HepG2 (cell line): ENCODE measurements around the gene VSIG10L. TPM values are rescaled to one million over a fixed set of nuclear protein-coding genes. Genes with fewer than 3 reads are reported as not detected.

Source experiments
- ATAC-seq: fragments of 200-7000 bp; cut with Tn5 transposase; 3 replicates; pipeline ENCODE4 v1.9.1; 2020; ENCODE audit warnings: mild to moderate bottlenecking, moderate library complexity
- BruUV-seq: library from RNA; stranded (reverse); fragments of 400-500 nt; replicated peaks from 2 replicates; lab custom pipeline; 2021; lab: Mats Ljungman, UMichigan
- CTCF ChIA-PET: fragments of 300-600 bp; formaldehyde crosslinking; extraction: SDS; loops from one replicate; lab custom pipeline; 2021; ENCODE audit warnings: low total read pairs, inconsistent platforms, low intra/inter-chr PET ratio; lab: Yijun Ruan, JAX
- POLR2A ChIA-PET: fragments of 350-600 bp; sonication (Branson Sonifier 250); formaldehyde crosslinking; loops from one replicate; lab custom pipeline; 2020; ENCODE audit warnings: antibody characterized with exemption, inconsistent platforms; lab: Yijun Ruan, JAX
- DNase-seq: peaks from one replicate; pipeline ENCODE4 v3.0.0-alpha.2; 2015; ENCODE audit warnings: low spot score
- FAIRE-seq: peaks from 3 replicates; lab custom pipeline; 2011; peaks lifted over from hg19 to GRCh38; lab: Jason Lieb, UNC
- H2AFZ ChIP-seq: one replicate; pipeline ENCODE4 v1.6.1; 2011; ENCODE audit warnings: low read length, inconsistent platforms
- H3K27ac ChIP-seq: fragments of 300-600 bp; 3 replicates; pipeline ENCODE4 v1.8.0; 2011; ENCODE audit warnings: mixed run types, mild to moderate bottlenecking, mixed read lengths, low read length, inconsistent platforms; ENCODE audit not compliant: insufficient read depth; ENCODE audit errors: extremely low read length
- H3K27me3 ChIP-seq, 2 experiments: fragments of 200-600 bp in 1 of 2; 2 replicates in 1 of 2; 3 replicates in 1 of 2; pipeline versions ENCODE4 v1.6.0 to v1.8.0; 2011; ENCODE audit warnings: low read length in 2 of 2, mild to moderate bottlenecking in 2 of 2, moderate library complexity in 2 of 2, inconsistent platforms in 1 of 2; ENCODE audit not compliant: insufficient read depth in 2 of 2, control insufficient read depth in 1 of 2
- H3K36me3 ChIP-seq, 2 experiments: fragments of 200-600 bp in 1 of 2; replicated peaks in 1 of 2; 2 replicates in 1 of 2; 3 replicates in 1 of 2; pipeline versions ENCODE4 v1.5.1 to v1.8.0; 2011; ENCODE audit warnings: low read length in 2 of 2, inconsistent platforms in 1 of 2; ENCODE audit not compliant: insufficient read depth in 2 of 2, control insufficient read depth in 1 of 2
- H3K4me1 ChIP-seq: 2 replicates; pipeline ENCODE4 v1.5.1; 2012; ENCODE audit warnings: low read length, inconsistent platforms; ENCODE audit not compliant: insufficient read depth
- H3K4me2 ChIP-seq: 2 replicates; pipeline ENCODE4 v1.6.0; 2011; ENCODE audit warnings: low read depth, low read length, inconsistent platforms
- H3K4me3 ChIP-seq, 3 experiments: fragments of 200-600 bp in 1 of 3; sonication (generic), shearing (Covaris generic) in 1 of 3; replicated peaks in 1 of 3; 2 replicates each; pipeline ENCODE4 v1.5.1; 2011 to 2016; ENCODE audit warnings: low read length in 3 of 3, inconsistent platforms in 2 of 3, low read depth in 2 of 3, mild to moderate bottlenecking in 2 of 3, control low read depth in 1 of 3, mixed read lengths in 1 of 3; ENCODE audit not compliant: insufficient read depth in 1 of 3
- H3K79me2 ChIP-seq: one replicate; pipeline ENCODE4 v1.6.1; 2011; ENCODE audit warnings: low read length, inconsistent platforms; ENCODE audit not compliant: insufficient read depth
- H3K9ac ChIP-seq: 2 replicates; pipeline ENCODE4 v1.6.0; 2011; ENCODE audit warnings: mild to moderate bottlenecking, low read depth, low read length, inconsistent platforms; ENCODE audit not compliant: insufficient read depth
- H3K9me3 ChIP-seq: 2 replicates; pipeline ENCODE4 v1.5.1; 2012; ENCODE audit warnings: mild to moderate bottlenecking, low read length
- H4K20me1 ChIP-seq: 2 replicates; pipeline ENCODE4 v1.6.0; 2011; ENCODE audit warnings: inconsistent platforms, mild to moderate bottlenecking, low read length, moderate library complexity; ENCODE audit not compliant: insufficient read depth
- ARNT2 ChIP-seq: sonication (generic); formaldehyde crosslinking; IDR thresholded peaks from 2 replicates; pipeline ENCODE4 v1.8.0; 2022; ENCODE audit warnings: mild to moderate bottlenecking, low read depth, missing genetic modification reagents, moderate library complexity
- CHCHD3 ChIP-seq: sonication (generic); formaldehyde crosslinking; IDR thresholded peaks from 2 replicates; pipeline ENCODE4 v1.8.0; 2022; ENCODE audit warnings: mild to moderate bottlenecking, missing genetic modification reagents, moderate library complexity
- EHMT2 ChIP-seq: fragments of 200-600 bp; sonication (generic); IDR thresholded peaks from 2 replicates; pipeline ENCODE4 v1.7.0; 2017; ENCODE audit warnings: antibody characterized with exemption, low read depth, low read length, borderline replicate concordance
- ESRRA ChIP-seq: sonication (generic); formaldehyde crosslinking; IDR thresholded peaks from 2 replicates; pipeline ENCODE4 v1.5.1; 2020; ENCODE audit warnings: mild to moderate bottlenecking, low read depth, missing genetic modification reagents
- MEF2D ChIP-seq: sonication (generic); formaldehyde crosslinking; IDR thresholded peaks from 2 replicates; pipeline ENCODE4 v1.5.1; 2020; ENCODE audit warnings: mild to moderate bottlenecking, missing genetic modification reagents
- TOPORS ChIP-seq: sonication (generic); formaldehyde crosslinking; IDR thresholded peaks from 2 replicates; pipeline ENCODE4 v1.8.0; 2023; ENCODE audit warnings: mild to moderate bottlenecking, missing genetic modification reagents
- ZC3H4 ChIP-seq: sonication (generic); formaldehyde crosslinking; IDR thresholded peaks from 2 replicates; pipeline ENCODE4 v1.4.0; 2020; ENCODE audit warnings: missing genetic modification reagents, borderline replicate concordance
- ZKSCAN8 ChIP-seq: IDR thresholded peaks from 2 replicates; pipeline ENCODE4 v1.6.1; 2016; ENCODE audit warnings: borderline replicate concordance, missing genetic modification reagents, missing compliant biosample characterization
- ZNF281 ChIP-seq: sonication (generic); formaldehyde crosslinking; IDR thresholded peaks from 2 replicates; pipeline ENCODE4 v1.4.0; 2020; ENCODE audit warnings: missing genetic modification reagents, borderline replicate concordance
- ZNF614 ChIP-seq: IDR thresholded peaks from 2 replicates; pipeline ENCODE4 v1.6.1; 2018; ENCODE audit warnings: missing biosample characterization, missing genetic modification reagents, inconsistent platforms, borderline replicate concordance
- ZNF775 ChIP-seq: sonication (generic); formaldehyde crosslinking; IDR thresholded peaks from 2 replicates; pipeline ENCODE4 v1.4.0; 2020; ENCODE audit warnings: missing genetic modification reagents, mild to moderate bottlenecking, moderate library complexity, borderline replicate concordance
- WGBS: methylation state at CpG from one replicate; pipeline ENCODE4 v1.1.6; 2017; ENCODE audit warnings: low lambda C conversion rate; 5-methylcytosine and 5-hydroxymethylcytosine counted together
- in situ Hi-C: cut with HindIII; loops from 2 replicates; pipeline ENCODE4 v1.10.0; 2017; ENCODE audit warnings: low pct_unique_long_range_greater_than_20kb; ENCODE audit not compliant: extremely low pct_ligation_motif_present
- intact Hi-C: fragments of 100-400 bp; cut with micrococcal nuclease; formaldehyde crosslinking; loops from one replicate; pipeline ENCODE4 v1.10.0; 2022; ENCODE audit not compliant: unreplicated experiment
- polyA plus RNA-seq, 8 experiments: library from polyadenylated mRNA; depleted of rRNA in 3 of 8; stranded (reverse) in 7 of 8; unstranded in 1 of 8; fragments of >200 nt; fragmentation: Illumina TruSeq in 4 of 8; extraction: Trizol in 4 of 8; gene quantifications; 2 replicates each; pipeline versions ENCODE4 v1.2.1 to v1.2.3, GENCODE V29; 2011 to 2016; ENCODE audit warnings: low read depth in 4 of 8, missing spikeins in 1 of 8, mixed read lengths in 1 of 8; ENCODE audit not compliant: insufficient read depth in 1 of 8
- total RNA-seq, 5 experiments: library from RNA; depleted of rRNA; stranded (reverse); fragments of >200 nt; fragmentation: Illumina TruSeq; extraction: Trizol; gene quantifications; 2 replicates each; pipeline ENCODE4 v1.2.3, GENCODE V29; 2016; ENCODE audit warnings: low read depth in 1 of 5
- TF ChIP-seq, protein P1 (sequence below): sonication (generic); formaldehyde crosslinking; conservative IDR thresholded peaks from 2 replicates; pipeline ENCODE4 v1.4.0; 2020; ENCODE audit warnings: mild to moderate bottlenecking, missing genetic modification reagents, moderate library complexity
- TF ChIP-seq, protein P2 (sequence below): sonication (generic); formaldehyde crosslinking; IDR thresholded peaks from 2 replicates; pipeline ENCODE4 v1.9.0; 2021; ENCODE audit warnings: missing genetic modification reagents, borderline replicate concordance

VSIG10L gene
- total and polyA plus RNA-seq, 2 of the 13 experiments (the other 11 are each of a cell fraction or from before 2014, with no cell fraction given): 2.7 to 8.5 TPM

GRCh38 chr19:51365211-51365964, 23.4 kb upstream of the VSIG10L start:
- Histone ChIP-seq H3K27ac (peak overlapping the region; percentile 100), H3K36me3 (no peaks in the 10 kb centered on the region), H2AFZ (no peak overlapping the region), H4K20me1 (no peaks in the 10 kb centered on the region), H3K9me3 (no peaks in the 10 kb centered on the region), H3K4me3 (peak overlapping the region; percentile 68 to 90 (median 80)), H3K4me1 (peaks cover 61% of the 10 kb centered on the region), H3K27me3 (peaks cover 0 to 4% of the 10 kb centered on the region in 2 experiments; a peak in 2 of 5 replicates), H3K9ac (peak overlapping the region; percentile 100), H3K4me2 (peak overlapping the region; percentile 100), H3K79me2 (peaks cover 42% of the 10 kb centered on the region)
- ChIA-PET CTCF (no interaction called here), POLR2A (interaction anchor here (1.0 to 7.8 kb wide), 11 partner anchors 10 to 110 kb away, joined by 3 to 309 read pairs (median 7); partner anchors contain the start of genes C19orf84, LIM2 and VSIG10L)
- DNase-seq: peak; percentile 95
- intact Hi-C loops: no loop called here
- 1% methylated on average over 7 of the region's 10 CpGs for WGBS
- FAIRE-seq: peak; percentile 94
- in situ Hi-C loops: no loop called here
- ATAC-seq: peak; percentile 37
- no TSS peak for BruUV-seq
- peak; percentile 98 for TF ChIP-seq ZC3H4
- TF ChIP-seq ZKSCAN8 (CRISPR knock-in tag): peak; percentile 59; the same call in 1 of the 2 replicates
- no peak for TF ChIP-seq EHMT2
- TF ChIP-seq ZNF775: 0 out of 2 replicates have a peak, but pooled peaks have one; percentile 36
- TF ChIP-seq CHCHD3: no peak
- no peak for TF ChIP-seq TOPORS (CRISPR knock-in tag)
- TF ChIP-seq ZNF281 (CRISPR knock-in tag): peak; percentile 98
- TF ChIP-seq ESRRA (CRISPR knock-in tag): no peak; the same call in 1 of the 2 replicates
- no peak for TF ChIP-seq ARNT2
- TF ChIP-seq, protein P1, sequence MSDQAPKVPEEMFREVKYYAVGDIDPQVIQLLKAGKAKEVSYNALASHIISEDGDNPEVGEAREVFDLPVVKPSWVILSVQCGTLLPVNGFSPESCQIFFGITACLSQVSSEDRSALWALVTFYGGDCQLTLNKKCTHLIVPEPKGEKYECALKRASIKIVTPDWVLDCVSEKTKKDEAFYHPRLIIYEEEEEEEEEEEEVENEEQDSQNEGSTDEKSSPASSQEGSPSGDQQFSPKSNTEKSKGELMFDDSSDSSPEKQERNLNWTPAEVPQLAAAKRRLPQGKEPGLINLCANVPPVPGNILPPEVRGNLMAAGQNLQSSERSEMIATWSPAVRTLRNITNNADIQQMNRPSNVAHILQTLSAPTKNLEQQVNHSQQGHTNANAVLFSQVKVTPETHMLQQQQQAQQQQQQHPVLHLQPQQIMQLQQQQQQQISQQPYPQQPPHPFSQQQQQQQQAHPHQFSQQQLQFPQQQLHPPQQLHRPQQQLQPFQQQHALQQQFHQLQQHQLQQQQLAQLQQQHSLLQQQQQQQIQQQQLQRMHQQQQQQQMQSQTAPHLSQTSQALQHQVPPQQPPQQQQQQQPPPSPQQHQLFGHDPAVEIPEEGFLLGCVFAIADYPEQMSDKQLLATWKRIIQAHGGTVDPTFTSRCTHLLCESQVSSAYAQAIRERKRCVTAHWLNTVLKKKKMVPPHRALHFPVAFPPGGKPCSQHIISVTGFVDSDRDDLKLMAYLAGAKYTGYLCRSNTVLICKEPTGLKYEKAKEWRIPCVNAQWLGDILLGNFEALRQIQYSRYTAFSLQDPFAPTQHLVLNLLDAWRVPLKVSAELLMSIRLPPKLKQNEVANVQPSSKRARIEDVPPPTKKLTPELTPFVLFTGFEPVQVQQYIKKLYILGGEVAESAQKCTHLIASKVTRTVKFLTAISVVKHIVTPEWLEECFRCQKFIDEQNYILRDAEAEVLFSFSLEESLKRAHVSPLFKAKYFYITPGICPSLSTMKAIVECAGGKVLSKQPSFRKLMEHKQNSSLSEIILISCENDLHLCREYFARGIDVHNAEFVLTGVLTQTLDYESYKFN (CRISPR knock-in tag): peak; percentile 94
- no peak; the same call in 1 of the 2 replicates for TF ChIP-seq MEF2D
- peak; percentile 60; the same call in 1 of the 2 replicates for TF ChIP-seq ZNF614 (CRISPR knock-in tag)
- TF ChIP-seq, protein P2, sequence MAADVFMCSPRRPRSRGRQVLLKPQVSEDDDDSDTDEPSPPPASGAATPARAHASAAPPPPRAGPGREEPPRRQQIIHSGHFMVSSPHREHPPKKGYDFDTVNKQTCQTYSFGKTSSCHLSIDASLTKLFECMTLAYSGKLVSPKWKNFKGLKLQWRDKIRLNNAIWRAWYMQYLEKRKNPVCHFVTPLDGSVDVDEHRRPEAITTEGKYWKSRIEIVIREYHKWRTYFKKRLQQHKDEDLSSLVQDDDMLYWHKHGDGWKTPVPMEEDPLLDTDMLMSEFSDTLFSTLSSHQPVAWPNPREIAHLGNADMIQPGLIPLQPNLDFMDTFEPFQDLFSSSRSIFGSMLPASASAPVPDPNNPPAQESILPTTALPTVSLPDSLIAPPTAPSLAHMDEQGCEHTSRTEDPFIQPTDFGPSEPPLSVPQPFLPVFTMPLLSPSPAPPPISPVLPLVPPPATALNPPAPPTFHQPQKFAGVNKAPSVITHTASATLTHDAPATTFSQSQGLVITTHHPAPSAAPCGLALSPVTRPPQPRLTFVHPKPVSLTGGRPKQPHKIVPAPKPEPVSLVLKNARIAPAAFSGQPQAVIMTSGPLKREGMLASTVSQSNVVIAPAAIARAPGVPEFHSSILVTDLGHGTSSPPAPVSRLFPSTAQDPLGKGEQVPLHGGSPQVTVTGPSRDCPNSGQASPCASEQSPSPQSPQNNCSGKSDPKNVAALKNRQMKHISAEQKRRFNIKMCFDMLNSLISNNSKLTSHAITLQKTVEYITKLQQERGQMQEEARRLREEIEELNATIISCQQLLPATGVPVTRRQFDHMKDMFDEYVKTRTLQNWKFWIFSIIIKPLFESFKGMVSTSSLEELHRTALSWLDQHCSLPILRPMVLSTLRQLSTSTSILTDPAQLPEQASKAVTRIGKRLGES: no peak
